ENCODE measurements around the gene CUX1. TPM values are rescaled to one million over a fixed set of nuclear protein-coding genes. Genes with fewer than 3 reads are reported as not detected.
"Not testable (repeated sequence)": the region's sequence is repeated elsewhere in the genome, so short reads cannot be mapped to it uniquely, and the experiment has no call there.

Gene CUX1
- total and polyA plus RNA-seq, 5 donors = 54.1 to 146 (median 109) TPM

DNA sequence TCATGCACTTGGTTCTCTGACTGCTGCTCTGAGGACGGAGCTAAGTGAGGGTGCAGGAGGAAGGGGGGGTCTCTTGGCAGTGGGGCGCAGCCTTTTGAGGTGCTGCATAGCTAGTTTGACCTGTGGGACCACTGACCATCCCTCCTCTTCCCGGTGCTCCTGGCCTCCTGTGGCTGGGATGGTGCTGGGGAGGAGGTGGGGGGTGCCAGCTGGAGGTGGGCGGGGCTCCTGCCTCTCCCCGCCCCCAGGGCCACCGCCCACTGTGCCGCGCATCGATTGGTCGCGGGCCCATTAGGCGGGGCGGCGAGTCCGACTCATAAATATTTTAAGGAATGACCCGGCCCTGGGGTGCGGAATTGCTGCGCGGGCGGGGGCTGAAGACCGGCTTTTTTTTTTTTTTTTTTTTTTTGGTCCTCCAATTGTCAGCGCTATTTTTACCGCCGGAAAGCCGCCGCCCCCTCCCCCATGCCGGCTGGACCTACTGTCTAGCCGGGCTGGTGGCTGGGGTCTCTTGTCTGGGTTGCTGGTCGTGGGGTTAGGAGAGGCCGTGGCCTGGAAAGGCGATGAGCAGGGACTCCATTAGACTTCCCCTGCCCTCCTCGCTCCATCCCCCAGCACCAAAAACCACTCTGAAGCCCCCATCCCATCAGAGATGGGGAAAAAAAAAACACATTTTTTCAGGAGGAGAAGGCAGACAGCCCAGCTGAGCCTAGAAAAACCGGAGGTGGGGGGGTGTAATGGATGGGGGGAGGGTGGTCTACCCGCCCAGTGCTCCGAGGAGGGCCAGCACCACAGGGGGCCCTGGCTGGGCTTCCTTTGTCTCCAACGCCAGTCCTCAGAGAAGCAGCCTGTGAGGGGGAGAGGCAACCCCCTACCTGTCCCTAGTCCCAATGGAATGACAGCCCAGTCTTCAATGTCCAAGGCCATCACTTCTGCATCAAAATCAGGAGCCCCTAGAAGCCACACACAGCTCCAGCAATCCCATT lies 475.7 kb downstream of the CUX1 start:
- intact Hi-C loops (cut with DNase I) = no loop called here
- DNase-seq (no peak), ATAC-seq (no peak)
- Histone ChIP-seq H3K27me3 (ENCODE audit: control insufficient read depth, insufficient read depth) (no peaks in the 10 kb centered on the region), H3K27ac (ENCODE audit: low read length) (no peak overlapping the region), H3K4me1 (ENCODE audit: control insufficient read depth, insufficient read depth, low read length) (no peaks in the 10 kb centered on the region), H3K9me3 (ENCODE audit: control insufficient read depth, low read length) (no peaks in the 10 kb centered on the region), H3K4me3 (ENCODE audit: low read length) (no peak overlapping the region)
- 27% methylated on average over 36 of the region's 36 CpGs for WGBS

DNA sequence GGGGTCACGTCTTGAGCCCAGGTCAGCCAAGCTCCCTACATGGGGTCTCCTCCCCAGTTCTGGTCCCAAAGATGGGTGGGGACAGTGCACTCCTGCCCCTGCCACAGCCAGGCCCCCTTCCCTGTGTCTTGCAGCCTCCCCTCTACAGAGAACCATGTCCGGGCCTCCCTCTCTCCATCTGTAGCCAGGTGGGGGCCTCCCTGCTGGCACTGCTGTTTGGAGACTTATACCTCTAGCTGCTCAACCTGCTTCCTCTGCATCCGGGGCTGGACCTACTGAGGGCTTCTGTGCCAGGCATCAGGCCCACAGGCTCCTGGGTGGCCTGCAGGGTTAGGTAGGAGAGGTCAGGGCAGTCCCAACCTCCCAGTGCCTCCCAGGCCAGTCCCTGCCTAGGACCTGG lies 477.2 kb downstream of the CUX1 start:
- H3K27me3 ChIP-seq (ENCODE audit: control insufficient read depth, insufficient read depth) = no peaks in the 10 kb centered on the region
- DNase-seq (no peak), ATAC-seq (no peak)
- no peak overlapping the region for H3K27ac ChIP-seq (ENCODE audit: low read length)
- H3K9me3 ChIP-seq (ENCODE audit: control insufficient read depth, low read length) = no peaks in the 10 kb centered on the region
- 93% methylated on average over 3 of the region's 3 CpGs for WGBS
- no peak overlapping the region for H3K4me3 ChIP-seq (ENCODE audit: low read length)
- H3K4me1 ChIP-seq (ENCODE audit: control insufficient read depth, insufficient read depth, low read length) = no peaks in the 10 kb centered on the region
- intact Hi-C loops (cut with DNase I) = no loop called here

DNA sequence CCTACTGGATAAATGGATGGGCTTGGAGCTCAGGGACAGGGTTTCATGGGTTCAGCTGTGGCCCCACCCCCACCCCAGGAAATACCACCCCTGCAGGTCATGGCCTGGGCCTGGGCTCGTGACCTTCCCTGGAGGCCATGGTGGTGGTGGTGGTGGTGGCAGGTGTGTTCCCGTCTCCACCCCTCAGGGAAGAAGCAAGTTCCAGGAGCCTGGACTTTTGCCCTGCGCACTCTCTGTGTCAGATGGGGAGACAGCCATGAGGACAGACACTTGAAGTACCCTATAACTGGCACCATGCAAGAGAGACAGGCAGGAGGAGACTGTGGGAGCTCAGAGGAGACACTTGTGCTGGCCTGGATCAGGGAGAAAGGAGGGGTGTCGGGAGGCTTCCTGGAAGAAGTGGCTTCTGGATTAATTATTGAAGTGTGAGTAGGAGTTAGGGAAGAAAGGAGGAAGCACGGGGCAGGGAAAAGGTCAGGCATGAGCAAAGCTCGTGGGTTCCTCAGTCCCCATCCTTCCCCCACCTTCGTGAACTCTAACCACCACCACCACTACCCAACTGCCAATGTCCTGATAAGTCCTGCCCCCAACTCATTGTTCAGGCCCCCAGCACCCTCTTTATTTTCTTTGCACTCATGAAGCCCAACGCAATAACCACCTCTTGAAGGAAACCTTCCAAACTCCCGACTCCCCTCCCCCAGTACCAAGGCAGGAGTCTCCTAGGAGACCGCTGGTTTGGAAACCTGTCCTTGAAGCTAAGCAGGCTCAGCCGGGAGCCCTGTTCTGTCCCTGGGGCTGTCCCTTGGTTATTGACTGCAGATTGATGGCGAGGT lies 478.1 kb downstream of the CUX1 start:
- Histone ChIP-seq H3K4me1 (ENCODE audit: control insufficient read depth, insufficient read depth, low read length) (no peaks in the 10 kb centered on the region), H3K27me3 (ENCODE audit: control insufficient read depth, insufficient read depth) (no peaks in the 10 kb centered on the region), H3K9me3 (ENCODE audit: control insufficient read depth, low read length) (no peaks in the 10 kb centered on the region), H3K4me3 (ENCODE audit: low read length) (no peak overlapping the region), H3K27ac (ENCODE audit: low read length) (no peak overlapping the region)
- 82% methylated on average over 12 of the region's 12 CpGs for WGBS
- no peak for ATAC-seq
- DNase-seq = no peak
- intact Hi-C loops (cut with DNase I) = no loop called here

DNA sequence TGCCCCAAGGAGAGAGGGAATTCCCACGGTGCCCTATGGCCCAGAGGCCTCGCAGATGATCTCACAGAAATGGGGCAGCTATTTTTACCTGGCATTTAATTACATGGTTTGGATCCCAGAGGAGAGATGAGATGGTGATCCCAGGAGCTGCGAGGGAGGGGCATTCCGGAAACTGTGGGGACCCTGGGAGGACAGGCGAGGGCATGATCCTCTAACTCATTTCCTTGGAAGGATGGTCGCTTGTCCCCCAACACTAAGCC lies 478.7 kb downstream of the CUX1 start:
- Histone ChIP-seq H3K4me3 (ENCODE audit: low read length) (no peak overlapping the region), H3K4me1 (ENCODE audit: control insufficient read depth, insufficient read depth, low read length) (no peaks in the 10 kb centered on the region), H3K27ac (ENCODE audit: low read length) (no peak overlapping the region), H3K27me3 (ENCODE audit: control insufficient read depth, insufficient read depth) (no peaks in the 10 kb centered on the region), H3K9me3 (ENCODE audit: control insufficient read depth, low read length) (no peaks in the 10 kb centered on the region)
- ATAC-seq (no peak), DNase-seq (no peak)
- WGBS = 85% methylated on average over 6 of the region's 6 CpGs
- intact Hi-C loops (cut with DNase I) = no loop called here

DNA sequence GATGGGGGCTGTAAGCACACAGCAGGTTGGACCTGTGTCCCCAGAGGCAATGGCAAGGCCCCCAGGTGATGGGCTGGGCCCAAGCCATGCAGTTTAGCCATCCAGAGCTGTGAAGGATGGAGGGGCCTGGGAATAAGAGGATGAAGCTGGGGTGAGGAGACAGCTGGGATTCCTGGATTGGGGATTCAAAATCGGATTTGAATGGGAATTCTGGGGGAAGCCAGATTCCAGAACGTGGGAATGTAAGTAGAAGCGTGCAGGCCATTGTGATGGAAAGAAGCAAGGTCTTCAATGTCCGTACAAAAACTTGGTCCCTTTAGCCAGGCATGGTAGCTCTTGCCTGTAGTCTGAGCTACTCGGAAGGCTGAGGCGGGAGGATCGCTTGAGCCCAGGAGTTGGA lies 479.1 kb downstream of the CUX1 start:
- intact Hi-C loops (cut with DNase I) = no loop called here
- Histone ChIP-seq H3K27ac (ENCODE audit: low read length) (no peak overlapping the region), H3K4me3 (ENCODE audit: low read length) (no peak overlapping the region), H3K27me3 (ENCODE audit: control insufficient read depth, insufficient read depth) (no peaks in the 10 kb centered on the region), H3K9me3 (ENCODE audit: control insufficient read depth, low read length) (no peaks in the 10 kb centered on the region), H3K4me1 (ENCODE audit: control insufficient read depth, insufficient read depth, low read length) (no peaks in the 10 kb centered on the region)
- 90% methylated on average over 7 of the region's 7 CpGs for WGBS
- ATAC-seq (no peak), DNase-seq (no peak)

DNA sequence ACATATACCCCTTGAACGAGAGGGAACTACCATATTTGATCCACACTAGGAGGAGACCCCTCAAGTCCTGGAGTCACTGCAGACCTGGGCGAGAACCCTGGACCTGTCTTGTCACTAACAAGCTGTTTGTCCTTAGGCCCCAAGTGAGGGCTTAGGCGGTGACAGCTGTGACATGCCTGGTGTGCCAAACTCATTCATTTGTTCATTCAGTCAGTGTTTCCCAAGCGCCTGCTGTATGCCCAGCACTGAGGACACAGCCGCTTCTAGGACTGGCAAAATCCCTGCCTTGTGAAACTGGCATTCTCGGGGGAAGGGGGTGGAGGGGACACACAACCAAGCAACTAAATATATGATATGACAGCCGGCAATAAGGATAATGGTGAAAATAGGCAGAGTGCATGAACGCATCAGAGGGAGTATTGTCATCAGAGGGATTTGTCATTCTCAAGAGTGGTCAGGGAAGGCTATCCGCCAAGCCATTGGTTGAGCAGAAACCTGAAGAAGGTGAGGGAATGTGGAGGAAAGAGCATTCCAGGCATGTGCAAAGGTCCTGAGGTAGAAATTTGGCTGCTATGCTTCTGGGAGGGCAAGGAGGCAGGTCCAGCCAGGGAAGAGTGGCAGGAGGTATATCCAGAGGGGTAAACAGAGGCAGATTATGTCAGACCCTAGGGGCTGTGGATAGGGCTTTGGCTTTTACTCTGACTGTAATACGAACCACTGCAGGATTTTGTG lies 480.2 kb downstream of the CUX1 start:
- Histone ChIP-seq H3K4me1 (ENCODE audit: control insufficient read depth, insufficient read depth, low read length) (no peaks in the 10 kb centered on the region), H3K27me3 (ENCODE audit: control insufficient read depth, insufficient read depth) (no peaks in the 10 kb centered on the region), H3K27ac (ENCODE audit: low read length) (no peak overlapping the region), H3K9me3 (ENCODE audit: control insufficient read depth, low read length) (no peaks in the 10 kb centered on the region), H3K4me3 (ENCODE audit: low read length) (no peak overlapping the region)
- ATAC-seq (no peak), DNase-seq (no peak)
- WGBS = 94% methylated on average over 10 of the region's 10 CpGs
- intact Hi-C loops (cut with DNase I) = no loop called here

DNA sequence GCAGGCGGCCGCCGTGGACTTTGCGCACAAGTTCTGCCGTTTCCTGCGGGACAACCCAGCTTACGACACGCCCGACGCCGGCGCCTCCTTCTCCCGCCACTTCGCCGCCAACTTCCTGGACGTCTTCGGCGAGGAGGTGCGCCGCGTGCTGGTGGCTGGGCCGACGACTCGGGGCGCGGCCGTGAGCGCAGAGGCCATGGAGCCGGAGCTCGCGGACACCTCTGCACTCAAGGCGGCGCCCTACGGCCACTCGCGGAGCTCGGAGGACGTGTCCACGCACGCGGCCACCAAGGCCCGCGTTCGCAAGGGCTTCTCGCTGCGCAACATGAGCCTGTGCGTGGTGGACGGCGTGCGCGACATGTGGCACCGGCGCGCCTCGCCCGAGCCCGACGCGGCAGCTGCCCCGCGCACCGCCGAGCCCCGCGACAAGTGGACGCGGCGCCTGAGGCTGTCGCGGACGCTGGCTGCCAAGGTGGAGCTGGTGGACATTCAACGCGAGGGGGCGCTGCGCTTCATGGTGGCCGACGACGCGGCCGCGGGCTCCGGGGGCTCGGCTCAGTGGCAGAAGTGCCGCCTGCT lies 483.3 kb downstream of the CUX1 start:
- intact Hi-C loops (cut with DNase I) = no loop called here
- 32% methylated on average over 84 of the region's 84 CpGs for WGBS
- Histone ChIP-seq H3K9me3 (ENCODE audit: control insufficient read depth, low read length) (no peaks in the 10 kb centered on the region), H3K27me3 (ENCODE audit: control insufficient read depth, insufficient read depth) (no peaks in the 10 kb centered on the region), H3K4me1 (ENCODE audit: control insufficient read depth, insufficient read depth, low read length) (no peaks in the 10 kb centered on the region), H3K27ac (ENCODE audit: low read length) (no peak overlapping the region), H3K4me3 (ENCODE audit: low read length) (no peak overlapping the region)
- DNase-seq (peak in 1 of 3 donors; percentile 69), ATAC-seq (peak; percentile 6 to 34)

DNA sequence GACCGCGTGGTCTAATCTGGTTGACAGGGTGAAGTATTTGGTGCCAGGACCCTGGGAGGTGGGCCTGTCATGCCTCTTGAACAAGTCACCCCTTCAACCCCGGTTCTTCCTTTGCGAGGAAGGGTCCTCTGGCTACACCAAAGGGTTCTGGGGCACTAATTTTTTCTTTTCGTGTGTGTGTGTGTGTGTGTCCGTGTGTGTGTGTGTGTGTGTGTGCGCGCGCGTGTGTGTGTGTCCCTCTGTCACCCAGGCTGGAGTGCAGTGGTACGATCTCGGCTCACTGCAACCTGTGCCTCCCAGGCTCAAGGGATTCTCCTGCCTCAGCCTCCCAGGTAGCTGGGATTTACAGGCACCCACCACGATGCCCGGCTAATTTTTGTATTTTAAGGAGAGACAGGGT lies 483.9 kb downstream of the CUX1 start:
- intact Hi-C loops (cut with DNase I); H3K4me3 ChIP-seq (ENCODE audit: low read length); ATAC-seq; H3K27ac ChIP-seq (ENCODE audit: low read length); H3K4me1 ChIP-seq (ENCODE audit: control insufficient read depth, insufficient read depth, low read length); H3K27me3 ChIP-seq (ENCODE audit: control insufficient read depth, insufficient read depth); DNase-seq; H3K9me3 ChIP-seq (ENCODE audit: control insufficient read depth, low read length): not testable (repeated sequence)
- 92% methylated on average over 14 of the region's 14 CpGs for WGBS

DNA sequence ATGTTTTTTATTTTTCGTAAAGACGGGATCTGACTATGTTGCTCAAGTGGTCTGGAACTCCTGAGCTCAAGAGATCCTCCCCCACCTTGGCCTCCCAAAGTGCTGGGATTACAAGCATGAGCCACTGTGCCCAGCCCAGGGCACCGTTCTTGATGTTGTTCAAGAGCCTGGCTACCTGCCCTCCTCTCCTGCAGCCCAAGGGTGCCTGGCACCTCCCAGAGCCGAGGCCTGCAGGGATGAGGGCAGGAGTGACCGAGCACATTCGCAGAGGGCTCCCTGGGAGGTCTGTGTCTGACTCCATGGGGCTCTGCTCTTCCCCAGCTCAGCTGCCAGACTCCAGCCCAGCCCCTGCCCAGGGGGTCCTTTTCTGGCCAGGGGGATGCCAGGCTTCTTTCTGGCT lies 484.6 kb downstream of the CUX1 start:
- Histone ChIP-seq H3K4me3 (ENCODE audit: low read length) (no peak overlapping the region), H3K9me3 (ENCODE audit: control insufficient read depth, low read length) (no peaks in the 10 kb centered on the region), H3K4me1 (ENCODE audit: control insufficient read depth, insufficient read depth, low read length) (no peaks in the 10 kb centered on the region), H3K27me3 (ENCODE audit: control insufficient read depth, insufficient read depth) (no peaks in the 10 kb centered on the region), H3K27ac (ENCODE audit: low read length) (no peak overlapping the region)
- ATAC-seq (no peak), DNase-seq (no peak)
- intact Hi-C loops (cut with DNase I) = no loop called here
- 94% methylated on average over 6 of the region's 6 CpGs for WGBS

DNA sequence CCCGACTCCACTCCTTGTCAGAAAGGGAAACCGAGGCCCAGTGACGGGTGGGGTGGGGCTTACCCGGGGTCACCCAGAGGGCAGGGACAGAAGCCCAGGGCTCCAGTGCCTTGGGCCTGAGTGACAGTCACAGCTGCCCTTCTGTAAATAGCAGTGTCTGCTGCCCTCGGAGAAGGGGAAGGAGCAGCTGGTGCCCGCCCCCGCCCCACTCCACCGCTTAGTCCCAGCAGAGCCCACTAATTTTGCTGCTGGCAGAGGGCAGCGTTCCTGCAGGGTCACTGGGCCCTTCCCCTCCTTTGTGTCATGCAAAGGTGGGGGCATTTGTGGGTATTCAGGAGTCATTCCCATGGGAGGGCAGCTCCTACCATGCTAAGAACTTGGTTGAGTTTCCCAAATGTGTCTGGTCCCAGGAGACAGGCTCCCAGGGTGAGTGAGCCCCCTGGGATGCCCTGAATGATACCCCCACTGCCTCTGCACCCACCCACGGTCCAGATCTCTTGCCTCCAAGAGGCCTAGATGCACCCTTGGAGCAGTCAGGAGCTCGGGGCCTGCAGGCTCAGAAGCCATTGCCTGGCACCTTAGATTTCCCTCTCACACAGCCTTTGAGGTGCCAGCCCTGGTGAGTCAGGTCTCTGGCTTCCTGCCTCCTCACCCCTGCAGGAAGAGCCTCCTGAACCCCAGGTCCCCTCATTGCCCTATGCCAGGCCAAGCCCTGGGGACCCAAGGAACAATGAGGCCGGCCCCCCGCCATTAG lies 486.4 kb downstream of the CUX1 start:
- Histone ChIP-seq H3K9me3 (ENCODE audit: control insufficient read depth, low read length) (no peaks in the 10 kb centered on the region), H3K4me1 (ENCODE audit: control insufficient read depth, insufficient read depth, low read length) (no peaks in the 10 kb centered on the region), H3K27me3 (ENCODE audit: control insufficient read depth, insufficient read depth) (no peaks in the 10 kb centered on the region), H3K4me3 (ENCODE audit: low read length) (no peak overlapping the region), H3K27ac (ENCODE audit: low read length) (no peak overlapping the region)
- WGBS = 83% methylated on average over 13 of the region's 13 CpGs
- intact Hi-C loops (cut with DNase I) = no loop called here
- ATAC-seq (no peak), DNase-seq (no peak)

Data from right cardiac atrium (tissue), 5 donors.